Measurements from ENCODE around the gene PRSS27.

The PRSS27 gene

DNA sequence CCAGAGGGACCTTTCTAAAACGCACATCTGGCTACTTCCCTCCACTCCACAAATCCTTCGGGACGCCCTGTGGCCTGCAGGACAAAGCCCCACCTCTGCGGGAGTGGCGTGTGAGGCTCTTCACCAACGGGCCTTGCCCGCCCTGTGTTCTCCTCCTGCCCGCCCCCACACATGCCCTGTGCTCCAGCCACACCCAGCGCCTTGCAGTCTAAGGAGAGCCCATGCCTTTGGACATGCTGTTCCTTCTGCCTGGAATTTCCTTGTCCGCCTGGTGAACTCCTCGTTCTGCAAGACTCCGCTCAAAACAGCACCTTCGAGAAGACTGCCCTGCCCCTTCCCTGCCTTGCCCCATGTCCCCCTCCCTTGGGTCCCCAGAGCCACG, 49.6 kb upstream of the PRSS27 start (continued):
- no peak for TF ChIP-seq ZNF214 (tag by site-specific recombination; IDR thresholded peaks at IDR 0.05; ENCODE audit: borderline replicate concordance)
- TF ChIP-seq TCF7L2 (IDR thresholded peaks at IDR 0.05; ENCODE audit: borderline replicate concordance, low read depth, low read length), result no peak
- TF ChIP-seq ZNF426 (tag by site-specific recombination; IDR thresholded peaks at IDR 0.05), result no peak
- no peak for TF ChIP-seq ZNF501 (tag by site-specific recombination; IDR thresholded peaks at IDR 0.05)
- no peak for TF ChIP-seq ZNF121 (tag by site-specific recombination; IDR thresholded peaks at IDR 0.05)
- no peak for TF ChIP-seq SCRT2 (tag by site-specific recombination; IDR thresholded peaks at IDR 0.05)
- no peak for TF ChIP-seq FEZF1 (tag by site-specific recombination; IDR thresholded peaks at IDR 0.05)
- TF ChIP-seq KLF9 (tag by site-specific recombination; IDR thresholded peaks at IDR 0.05; ENCODE audit: low read depth), result no peak
- peak; percentile 45 for TF ChIP-seq SP2 (tag by site-specific recombination; IDR thresholded peaks at IDR 0.05)
- TF ChIP-seq ZNF394 (tag by site-specific recombination; IDR thresholded peaks at IDR 0.05; ENCODE audit: borderline replicate concordance), result no peak
- peak; percentile 75 for TF ChIP-seq ZNF600 (tag by site-specific recombination; IDR thresholded peaks at IDR 0.05)
- no peak for TF ChIP-seq ZBTB8A (tag by site-specific recombination; IDR thresholded peaks at IDR 0.05)
- no peak for TF ChIP-seq ZNF239 (tag by site-specific recombination; IDR thresholded peaks at IDR 0.05)
- no peak for TF ChIP-seq ZFP37 (tag by site-specific recombination; IDR thresholded peaks at IDR 0.05)
- TF ChIP-seq ZNF391 (tag by site-specific recombination; IDR thresholded peaks at IDR 0.05; ENCODE audit: borderline replicate concordance, low read depth), result no peak
- no peak for TF ChIP-seq ZNF777 (tag by site-specific recombination; IDR thresholded peaks at IDR 0.05; ENCODE audit: borderline replicate concordance)
- TF ChIP-seq, protein P1, sequence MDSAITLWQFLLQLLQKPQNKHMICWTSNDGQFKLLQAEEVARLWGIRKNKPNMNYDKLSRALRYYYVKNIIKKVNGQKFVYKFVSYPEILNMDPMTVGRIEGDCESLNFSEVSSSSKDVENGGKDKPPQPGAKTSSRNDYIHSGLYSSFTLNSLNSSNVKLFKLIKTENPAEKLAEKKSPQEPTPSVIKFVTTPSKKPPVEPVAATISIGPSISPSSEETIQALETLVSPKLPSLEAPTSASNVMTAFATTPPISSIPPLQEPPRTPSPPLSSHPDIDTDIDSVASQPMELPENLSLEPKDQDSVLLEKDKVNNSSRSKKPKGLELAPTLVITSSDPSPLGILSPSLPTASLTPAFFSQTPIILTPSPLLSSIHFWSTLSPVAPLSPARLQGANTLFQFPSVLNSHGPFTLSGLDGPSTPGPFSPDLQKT (IDR thresholded peaks at IDR 0.05; ENCODE audit: borderline replicate concordance, low read depth, low read length), result no peak
- peak; percentile 45; the same call in 1 of the 2 replicates for TF ChIP-seq SP3 (tag by site-specific recombination; IDR thresholded peaks at IDR 0.05)
- TF ChIP-seq MEIS1 (CRISPR knock-in tag; IDR thresholded peaks at IDR 0.05; ENCODE audit: borderline replicate concordance), result no peak
- TF ChIP-seq, protein P2, sequence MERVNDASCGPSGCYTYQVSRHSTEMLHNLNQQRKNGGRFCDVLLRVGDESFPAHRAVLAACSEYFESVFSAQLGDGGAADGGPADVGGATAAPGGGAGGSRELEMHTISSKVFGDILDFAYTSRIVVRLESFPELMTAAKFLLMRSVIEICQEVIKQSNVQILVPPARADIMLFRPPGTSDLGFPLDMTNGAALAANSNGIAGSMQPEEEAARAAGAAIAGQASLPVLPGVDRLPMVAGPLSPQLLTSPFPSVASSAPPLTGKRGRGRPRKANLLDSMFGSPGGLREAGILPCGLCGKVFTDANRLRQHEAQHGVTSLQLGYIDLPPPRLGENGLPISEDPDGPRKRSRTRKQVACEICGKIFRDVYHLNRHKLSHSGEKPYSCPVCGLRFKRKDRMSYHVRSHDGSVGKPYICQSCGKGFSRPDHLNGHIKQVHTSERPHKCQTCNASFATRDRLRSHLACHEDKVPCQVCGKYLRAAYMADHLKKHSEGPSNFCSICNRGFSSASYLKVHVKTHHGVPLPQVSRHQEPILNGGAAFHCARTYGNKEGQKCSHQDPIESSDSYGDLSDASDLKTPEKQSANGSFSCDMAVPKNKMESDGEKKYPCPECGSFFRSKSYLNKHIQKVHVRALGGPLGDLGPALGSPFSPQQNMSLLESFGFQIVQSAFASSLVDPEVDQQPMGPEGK (tag by site-specific recombination; IDR thresholded peaks at IDR 0.05), result peak; percentile 55
- no peak for TF ChIP-seq HOXD13 (CRISPR knock-in tag; IDR thresholded peaks at IDR 0.05; ENCODE audit: borderline replicate concordance)
- no peak for TF ChIP-seq ZNF274 (IDR thresholded peaks at IDR 0.05; ENCODE audit: low read length)
- no peak for TF ChIP-seq ZNF274 (tag by site-specific recombination; IDR thresholded peaks at IDR 0.05; ENCODE audit: borderline replicate concordance)
- TF ChIP-seq ZNF670 (tag by site-specific recombination; IDR thresholded peaks at IDR 0.05; ENCODE audit: low read depth), result no peak
- TF ChIP-seq ZNF37A (tag by site-specific recombination; IDR thresholded peaks at IDR 0.05), result no peak

DNA sequence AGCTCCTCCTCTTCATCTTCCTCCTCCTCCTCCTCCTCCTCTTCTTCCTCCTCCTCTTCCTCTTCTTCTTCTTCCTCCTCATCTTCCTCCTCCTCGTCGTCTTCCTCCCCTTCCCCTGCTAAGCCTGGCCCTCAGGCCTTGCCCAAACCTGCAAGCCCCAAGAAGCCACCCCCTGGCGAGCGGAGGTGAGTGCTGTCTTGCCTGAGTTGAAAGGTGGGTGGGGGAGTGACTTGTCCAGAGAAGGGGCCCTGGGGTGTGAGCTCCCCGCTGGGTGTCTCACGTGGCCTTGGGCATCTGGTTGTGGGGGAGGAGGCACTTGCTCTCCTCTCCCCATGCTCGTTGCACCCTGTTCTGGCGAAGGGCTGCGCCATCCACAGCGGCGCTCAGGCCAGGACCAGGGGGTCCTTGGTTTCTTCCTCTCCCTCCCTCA, 49.1 kb upstream of the PRSS27 start:
- Histone ChIP-seq H3K9me3 (ENCODE audit: control insufficient read depth, insufficient read depth, low read depth, low read length) (no peaks in the 10 kb centered on the region), H3K4me3 (ENCODE audit: low read depth, low read length) (no peak overlapping the region), H3K36me3 (ENCODE audit: control insufficient read depth in 2 of 2, insufficient read depth in 1 of 2, low read length in 2 of 2) (peaks cover 17 to 98% of the 10 kb centered on the region in 2 experiments), H3K4me1 (ENCODE audit: control insufficient read depth, insufficient read depth, low read length) (no peaks in the 10 kb centered on the region; the same call in 1 of the 2 replicates), H3K27ac (ENCODE audit: extremely low read depth, low read depth, low read length) (no peak overlapping the region)
- ChIA-PET CTCF (interaction anchor here (1.7 kb wide), 1 partner anchor 15 kb away, joined by 3 read pairs; no protein-coding TSS in a partner anchor), POLR2A (interaction anchor here (0.7 to 1.4 kb wide), 3 partner anchors 9 to 16 kb away, joined by 3 to 5 read pairs (median 3); partner anchors contain the start of gene SRRM2)
- TF ChIP-seq EGR2 (tag by site-specific recombination; IDR thresholded peaks at IDR 0.05; ENCODE audit: low read depth) (peak; percentile 97), ZBTB8A (tag by site-specific recombination; IDR thresholded peaks at IDR 0.05) (0 out of 2 replicates have a peak, but pooled peaks have one; percentile 4), ZIC2 (tag by site-specific recombination; IDR thresholded peaks at IDR 0.05) (peak; percentile 69), GLIS2 (tag by site-specific recombination; IDR thresholded peaks at IDR 0.05) (peak; percentile 40), ZNF10 (tag by site-specific recombination; IDR thresholded peaks at IDR 0.05) (peak; percentile 84), ZNF791 (tag by site-specific recombination; IDR thresholded peaks at IDR 0.05) (no peak)
- TF ChIP-seq, protein P3, sequence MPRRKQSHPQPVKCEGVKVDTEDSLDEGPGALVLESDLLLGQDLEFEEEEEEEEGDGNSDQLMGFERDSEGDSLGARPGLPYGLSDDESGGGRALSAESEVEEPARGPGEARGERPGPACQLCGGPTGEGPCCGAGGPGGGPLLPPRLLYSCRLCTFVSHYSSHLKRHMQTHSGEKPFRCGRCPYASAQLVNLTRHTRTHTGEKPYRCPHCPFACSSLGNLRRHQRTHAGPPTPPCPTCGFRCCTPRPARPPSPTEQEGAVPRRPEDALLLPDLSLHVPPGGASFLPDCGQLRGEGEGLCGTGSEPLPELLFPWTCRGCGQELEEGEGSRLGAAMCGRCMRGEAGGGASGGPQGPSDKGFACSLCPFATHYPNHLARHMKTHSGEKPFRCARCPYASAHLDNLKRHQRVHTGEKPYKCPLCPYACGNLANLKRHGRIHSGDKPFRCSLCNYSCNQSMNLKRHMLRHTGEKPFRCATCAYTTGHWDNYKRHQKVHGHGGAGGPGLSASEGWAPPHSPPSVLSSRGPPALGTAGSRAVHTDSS (tag by site-specific recombination; IDR thresholded peaks at IDR 0.05), result peak; percentile 100
- TF ChIP-seq, protein P4, sequence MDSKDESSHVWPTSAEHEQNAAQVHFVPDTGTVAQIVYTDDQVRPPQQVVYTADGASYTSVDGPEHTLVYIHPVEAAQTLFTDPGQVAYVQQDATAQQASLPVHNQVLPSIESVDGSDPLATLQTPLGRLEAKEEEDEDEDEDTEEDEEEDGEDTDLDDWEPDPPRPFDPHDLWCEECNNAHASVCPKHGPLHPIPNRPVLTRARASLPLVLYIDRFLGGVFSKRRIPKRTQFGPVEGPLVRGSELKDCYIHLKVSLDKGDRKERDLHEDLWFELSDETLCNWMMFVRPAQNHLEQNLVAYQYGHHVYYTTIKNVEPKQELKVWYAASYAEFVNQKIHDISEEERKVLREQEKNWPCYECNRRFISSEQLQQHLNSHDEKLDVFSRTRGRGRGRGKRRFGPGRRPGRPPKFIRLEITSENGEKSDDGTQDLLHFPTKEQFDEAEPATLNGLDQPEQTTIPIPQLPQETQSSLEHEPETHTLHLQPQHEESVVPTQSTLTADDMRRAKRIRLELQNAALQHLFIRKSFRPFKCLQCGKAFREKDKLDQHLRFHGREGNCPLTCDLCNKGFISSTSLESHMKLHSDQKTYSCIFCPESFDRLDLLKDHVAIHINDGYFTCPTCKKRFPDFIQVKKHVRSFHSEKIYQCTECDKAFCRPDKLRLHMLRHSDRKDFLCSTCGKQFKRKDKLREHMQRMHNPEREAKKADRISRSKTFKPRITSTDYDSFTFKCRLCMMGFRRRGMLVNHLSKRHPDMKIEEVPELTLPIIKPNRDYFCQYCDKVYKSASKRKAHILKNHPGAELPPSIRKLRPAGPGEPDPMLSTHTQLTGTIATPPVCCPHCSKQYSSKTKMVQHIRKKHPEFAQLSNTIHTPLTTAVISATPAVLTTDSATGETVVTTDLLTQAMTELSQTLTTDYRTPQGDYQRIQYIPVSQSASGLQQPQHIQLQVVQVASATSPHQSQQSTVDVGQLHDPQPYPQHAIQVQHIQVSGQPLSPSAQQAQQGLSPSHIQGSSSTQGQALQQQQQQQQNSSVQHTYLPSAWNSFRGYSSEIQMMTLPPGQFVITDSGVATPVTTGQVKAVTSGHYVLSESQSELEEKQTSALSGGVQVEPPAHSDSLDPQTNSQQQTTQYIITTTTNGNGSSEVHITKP (tag by site-specific recombination; IDR thresholded peaks at IDR 0.05), result 0 out of 2 replicates have a peak, but pooled peaks have one; percentile 16
